Suprapubic skin (tissue), 3 donors: ENCODE data around the gene GCSAM.

Source experiments
- CTCF ChIP-seq, 2 donors: fragments of 200-600 bp in 1 of 2; fragments of 450-650 bp in 1 of 2; sonication (generic) in 1 of 2; IDR thresholded peaks; one replicate each; pipeline ENCODE4 v1.5.1; 2016 to 2019; ENCODE audit warnings: antibody characterized with exemption in 2 of 2, mild to moderate bottlenecking in 1 of 2, moderate library complexity in 1 of 2
- EP300 ChIP-seq: sonication (generic); formaldehyde crosslinking; IDR thresholded peaks from one replicate; pipeline ENCODE4 v1.6.1; 2017; ENCODE audit warnings: antibody characterized with exemption
- POLR2A ChIP-seq, 2 donors: fragments of 450-650 bp; IDR thresholded peaks; one replicate each; pipeline ENCODE4 v1.6.1; 2017; ENCODE audit warnings: antibody characterized with exemption in 2 of 2, mild to moderate bottlenecking in 2 of 2, moderate library complexity in 2 of 2

GRCh38 chr3:112136046-112136445 is 3.0 kb upstream of the GCSAM start:
- no peak for TF ChIP-seq CTCF (IDR thresholded peaks at IDR 0.05)
- no peak for TF ChIP-seq POLR2A (IDR thresholded peaks at IDR 0.05)
- TF ChIP-seq EP300: no peak
